ENCODE measurements around the gene AQP5.

- TF ChIP-seq, protein P1, sequence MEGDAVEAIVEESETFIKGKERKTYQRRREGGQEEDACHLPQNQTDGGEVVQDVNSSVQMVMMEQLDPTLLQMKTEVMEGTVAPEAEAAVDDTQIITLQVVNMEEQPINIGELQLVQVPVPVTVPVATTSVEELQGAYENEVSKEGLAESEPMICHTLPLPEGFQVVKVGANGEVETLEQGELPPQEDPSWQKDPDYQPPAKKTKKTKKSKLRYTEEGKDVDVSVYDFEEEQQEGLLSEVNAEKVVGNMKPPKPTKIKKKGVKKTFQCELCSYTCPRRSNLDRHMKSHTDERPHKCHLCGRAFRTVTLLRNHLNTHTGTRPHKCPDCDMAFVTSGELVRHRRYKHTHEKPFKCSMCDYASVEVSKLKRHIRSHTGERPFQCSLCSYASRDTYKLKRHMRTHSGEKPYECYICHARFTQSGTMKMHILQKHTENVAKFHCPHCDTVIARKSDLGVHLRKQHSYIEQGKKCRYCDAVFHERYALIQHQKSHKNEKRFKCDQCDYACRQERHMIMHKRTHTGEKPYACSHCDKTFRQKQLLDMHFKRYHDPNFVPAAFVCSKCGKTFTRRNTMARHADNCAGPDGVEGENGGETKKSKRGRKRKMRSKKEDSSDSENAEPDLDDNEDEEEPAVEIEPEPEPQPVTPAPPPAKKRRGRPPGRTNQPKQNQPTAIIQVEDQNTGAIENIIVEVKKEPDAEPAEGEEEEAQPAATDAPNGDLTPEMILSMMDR (conservative IDR thresholded peaks at IDR 0.05), result no peak
- TF ChIP-seq EZH2 (IDR thresholded peaks at IDR 0.05; ENCODE audit: low read depth), result no peak
Observed at GRCh38 chr12:49954863-49955830, 6.5 kb upstream of the AQP5 start.

Data from PC-9 (cell line).